Liver (tissue), 3 donors: Measurements from ENCODE around the gene GOLGA8R.
"Not testable (repeated sequence)": the region's sequence is repeated elsewhere in the genome, so short reads cannot be mapped to it uniquely, and the experiment has no call there.

ENCODE experiments used
- ATF3 ChIP-seq: IDR thresholded peaks from 2 replicates; pipeline ENCODE4 v1.6.1; 2016; ENCODE audit warnings: antibody characterized with exemption
- CTCF ChIP-seq: fragments of 150-350 bp; IDR thresholded peaks from 2 replicates; pipeline ENCODE4 v1.5.1; 2017; ENCODE audit warnings: improper control_type of control experiment, low read depth, low read length; ENCODE audit not compliant: missing input control
- EGR1 ChIP-seq, 2 donors: IDR thresholded peaks; 2 replicates each; pipeline ENCODE4 v1.6.1; 2016 to 2018; ENCODE audit warnings: antibody characterized with exemption in 2 of 2, low read depth in 2 of 2
- FOXA2 ChIP-seq: IDR thresholded peaks from 2 replicates; pipeline ENCODE4 v1.6.1; 2016; ENCODE audit warnings: antibody characterized with exemption
- MAX ChIP-seq: IDR thresholded peaks from 2 replicates; pipeline ENCODE4 v1.6.1; 2016; ENCODE audit warnings: antibody characterized with exemption
- NR2F2 ChIP-seq: IDR thresholded peaks from 2 replicates; pipeline ENCODE4 v1.6.1; 2016; ENCODE audit warnings: antibody characterized with exemption
- RAD21 ChIP-seq, 2 donors: IDR thresholded peaks; 2 replicates each; pipeline ENCODE4 v1.6.1; 2016; ENCODE audit warnings: antibody characterized with exemption in 2 of 2, mild to moderate bottlenecking in 2 of 2
- REST ChIP-seq: IDR thresholded peaks from 2 replicates; pipeline ENCODE4 v1.6.1; 2016; ENCODE audit warnings: antibody characterized with exemption, mild to moderate bottlenecking
- RXRA ChIP-seq, 2 donors: IDR thresholded peaks; 2 replicates each; pipeline ENCODE4 v1.6.1; 2017 to 2018; ENCODE audit warnings: antibody characterized with exemption in 2 of 2, mild to moderate bottlenecking in 1 of 2
- SP1 ChIP-seq: IDR thresholded peaks from 2 replicates; pipeline ENCODE4 v1.6.1; 2018; ENCODE audit warnings: antibody characterized with exemption, mild to moderate bottlenecking
- TAF1 ChIP-seq: conservative IDR thresholded peaks from 2 replicates; pipeline ENCODE4 v1.6.1; 2016; ENCODE audit warnings: antibody characterized with exemption, mild to moderate bottlenecking
- YY1 ChIP-seq: IDR thresholded peaks from 2 replicates; pipeline ENCODE4 v1.6.1; 2016; ENCODE audit warnings: antibody characterized with exemption, mild to moderate bottlenecking
- donor health status: healthy.
- donor health status: healthy.

- not testable (repeated sequence) for TF ChIP-seq TAF1; CTCF; RAD21 (IDR thresholded peaks at IDR 0.05); FOXA2; REST; YY1; ATF3; NR2F2; RXRA (IDR thresholded peaks at IDR 0.05); SP1; MAX; EGR1 (IDR thresholded peaks at IDR 0.05; ENCODE audit: low read depth in 2 of 2)
Observed at GRCh38 chr15:30420723-30421122, 6.7 kb upstream of the GOLGA8R start.
